ENCODE measurements around the gene IL1R1. TPM values are rescaled to one million over a fixed set of nuclear protein-coding genes. Genes with fewer than 3 reads are reported as not detected.

Gene IL1R1
- total and polyA plus RNA-seq, 4 donors = 97.0 to 182 (median 137) TPM

DNA sequence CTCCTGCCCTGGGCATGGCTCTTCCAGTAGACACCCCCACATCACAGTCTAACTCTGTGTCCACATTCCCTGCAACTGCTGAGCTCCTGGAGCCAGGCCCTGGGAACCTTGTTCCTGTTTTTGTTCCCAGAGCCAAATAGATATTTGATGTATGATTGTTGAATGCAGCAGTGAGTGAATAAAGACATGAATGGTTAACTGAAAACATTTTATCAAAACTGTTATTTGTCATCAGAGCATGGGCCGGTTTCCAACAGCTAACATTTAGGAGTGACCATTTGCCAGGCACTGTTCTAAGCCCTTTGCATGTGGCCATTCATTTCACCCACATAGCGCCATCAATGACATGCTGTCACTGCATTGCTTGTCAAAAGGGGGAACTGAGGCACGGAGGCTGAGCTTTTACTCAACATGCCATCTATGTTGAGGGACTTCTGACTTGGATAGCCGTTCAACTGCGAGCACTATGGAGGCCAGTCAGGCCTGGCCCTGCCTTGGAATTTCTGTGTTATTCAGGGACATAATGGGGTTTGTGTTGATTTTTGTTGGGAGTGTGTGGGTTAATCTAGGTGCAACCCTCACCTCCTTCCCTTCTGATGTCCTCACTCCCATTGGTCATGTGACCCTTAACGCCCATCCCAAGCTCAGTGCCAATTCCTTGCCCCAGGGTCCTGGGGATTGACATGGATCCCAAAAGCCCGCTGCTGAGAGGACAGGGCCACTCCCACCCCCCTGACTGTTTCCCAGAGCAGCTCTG is 12.6 kb downstream of the IL1R1 start:
- H3K4me3 ChIP-seq = no peak overlapping the region
- peak; percentile 34 to 81 (median 78) for DNase-seq
- peaks cover 18 to 38% (median 33%) of the 10 kb centered on the region in 4 donors for H3K36me3 ChIP-seq (ENCODE audit: control insufficient read depth in 4 of 4, insufficient read depth in 4 of 4, low read length in 4 of 4)
- no peaks in the 10 kb centered on the region for H3K9me3 ChIP-seq (ENCODE audit: control insufficient read depth in 4 of 4, insufficient read depth in 3 of 4, low read length in 3 of 4)
- TF ChIP-seq, protein P1, sequence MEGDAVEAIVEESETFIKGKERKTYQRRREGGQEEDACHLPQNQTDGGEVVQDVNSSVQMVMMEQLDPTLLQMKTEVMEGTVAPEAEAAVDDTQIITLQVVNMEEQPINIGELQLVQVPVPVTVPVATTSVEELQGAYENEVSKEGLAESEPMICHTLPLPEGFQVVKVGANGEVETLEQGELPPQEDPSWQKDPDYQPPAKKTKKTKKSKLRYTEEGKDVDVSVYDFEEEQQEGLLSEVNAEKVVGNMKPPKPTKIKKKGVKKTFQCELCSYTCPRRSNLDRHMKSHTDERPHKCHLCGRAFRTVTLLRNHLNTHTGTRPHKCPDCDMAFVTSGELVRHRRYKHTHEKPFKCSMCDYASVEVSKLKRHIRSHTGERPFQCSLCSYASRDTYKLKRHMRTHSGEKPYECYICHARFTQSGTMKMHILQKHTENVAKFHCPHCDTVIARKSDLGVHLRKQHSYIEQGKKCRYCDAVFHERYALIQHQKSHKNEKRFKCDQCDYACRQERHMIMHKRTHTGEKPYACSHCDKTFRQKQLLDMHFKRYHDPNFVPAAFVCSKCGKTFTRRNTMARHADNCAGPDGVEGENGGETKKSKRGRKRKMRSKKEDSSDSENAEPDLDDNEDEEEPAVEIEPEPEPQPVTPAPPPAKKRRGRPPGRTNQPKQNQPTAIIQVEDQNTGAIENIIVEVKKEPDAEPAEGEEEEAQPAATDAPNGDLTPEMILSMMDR (IDR thresholded peaks at IDR 0.05; ENCODE audit: control extremely low read depth, extremely low read depth) = no peak
- WGBS, 2 donors = 69 to 77% methylated on average over 7 of the region's 7 CpGs
- no peak overlapping the region for H3K9ac ChIP-seq (ENCODE audit: insufficient read depth in 1 of 2, low read length in 2 of 2)
- peaks cover 6 to 60% (median 26%) of the 10 kb centered on the region in 5 donors for H3K4me1 ChIP-seq (ENCODE audit: control insufficient read depth in 5 of 5, insufficient read depth in 5 of 5, low read length in 5 of 5)
- peak overlapping the region in 1 of 2 donors; percentile 78 for H3K27ac ChIP-seq (ENCODE audit: low read depth in 1 of 2, low read length in 1 of 2)
- no peaks in the 10 kb centered on the region for H3K27me3 ChIP-seq (ENCODE audit: control insufficient read depth in 3 of 3, insufficient read depth in 3 of 3, low read length in 2 of 3)
- no peak for ATAC-seq (ENCODE audit: insufficient read depth, low FRiP score)

- DNase-seq (peak; percentile 88 to 99 (median 98)), ATAC-seq (ENCODE audit: insufficient read depth, low FRiP score) (peak; percentile 51)
- Histone ChIP-seq H3K4me3 (no peak overlapping the region), H3K27ac (ENCODE audit: low read depth in 1 of 2, low read length in 1 of 2) (peak overlapping the region in 1 of 2 donors; percentile 78), H3K36me3 (ENCODE audit: control insufficient read depth in 4 of 4, insufficient read depth in 4 of 4, low read length in 4 of 4) (peaks cover 18 to 44% (median 38%) of the 10 kb centered on the region in 4 donors), H3K9ac (ENCODE audit: insufficient read depth in 1 of 2, low read length in 2 of 2) (peak overlapping the region in 1 of 2 donors; percentile 19), H3K27me3 (ENCODE audit: control insufficient read depth in 3 of 3, insufficient read depth in 3 of 3, low read length in 2 of 3) (no peaks in the 10 kb centered on the region), H3K9me3 (ENCODE audit: control insufficient read depth in 4 of 4, insufficient read depth in 3 of 4, low read length in 3 of 4) (no peaks in the 10 kb centered on the region), H3K4me1 (ENCODE audit: control insufficient read depth in 5 of 5, insufficient read depth in 5 of 5, low read length in 5 of 5) (peaks cover 0 to 57% (median 27%) of the 10 kb centered on the region in 5 donors)
- TF ChIP-seq, protein P1 (IDR thresholded peaks at IDR 0.05; ENCODE audit: control extremely low read depth, extremely low read depth) = no peak
- 37 to 42% methylated on average over 6 of the region's 6 CpGs for WGBS, 2 donors
Observed at GRCh38 chr2:102155703-102156515, 13.4 kb downstream of the IL1R1 start.

DNA sequence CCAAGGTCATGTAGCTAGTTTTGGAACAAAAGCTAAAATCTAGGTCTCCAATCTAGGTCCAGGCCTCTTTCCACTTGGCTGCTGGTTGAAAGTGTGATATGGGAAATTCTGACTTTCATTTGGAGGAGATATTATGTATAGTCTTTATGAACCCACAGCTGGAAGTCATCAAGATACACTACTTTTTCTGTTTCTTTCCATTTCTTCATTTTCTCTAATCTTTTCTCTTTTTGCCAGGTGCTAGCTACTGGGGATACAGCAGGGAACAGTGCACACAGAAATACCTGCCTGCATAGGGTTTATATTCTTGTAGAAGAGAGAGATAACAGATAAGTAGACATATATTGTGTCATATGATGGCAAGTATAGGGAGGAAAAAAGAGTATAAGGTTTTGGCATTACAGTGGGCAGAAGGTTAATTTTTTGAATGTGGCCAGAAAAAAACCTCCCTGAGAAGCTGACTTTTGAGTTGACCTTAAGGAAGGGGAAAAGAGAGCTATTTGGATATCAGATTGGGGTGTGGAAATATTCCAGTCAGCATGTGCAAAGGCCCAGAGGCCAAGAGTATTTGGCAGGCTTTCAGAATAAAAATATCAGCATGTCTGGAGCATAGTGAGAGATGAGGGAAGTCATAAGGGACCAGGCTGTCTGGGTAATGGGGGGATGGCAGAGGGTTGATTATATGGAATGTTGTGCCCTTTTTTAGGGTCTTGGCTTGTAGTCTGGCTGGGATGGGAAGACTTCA is 15.6 kb downstream of the IL1R1 start:
- no peaks in the 10 kb centered on the region for H3K27me3 ChIP-seq (ENCODE audit: control insufficient read depth in 3 of 3, insufficient read depth in 3 of 3, low read length in 2 of 3)
- H3K36me3 ChIP-seq (ENCODE audit: control insufficient read depth in 4 of 4, insufficient read depth in 4 of 4, low read length in 4 of 4) = peaks cover 18 to 45% (median 40%) of the 10 kb centered on the region in 4 donors
- H3K9ac ChIP-seq (ENCODE audit: insufficient read depth in 1 of 2, low read length in 2 of 2) = no peak overlapping the region
- TF ChIP-seq, protein P1 (IDR thresholded peaks at IDR 0.05; ENCODE audit: control extremely low read depth, extremely low read depth) = no peak
- H3K9me3 ChIP-seq (ENCODE audit: control insufficient read depth in 4 of 4, insufficient read depth in 3 of 4, low read length in 3 of 4) = no peaks in the 10 kb centered on the region
- DNase-seq = peak in 2 of 3 donors; percentile 61 to 76
- ATAC-seq (ENCODE audit: insufficient read depth, low FRiP score) = no peak
- H3K4me3 ChIP-seq = no peak overlapping the region
- no peak overlapping the region for H3K27ac ChIP-seq (ENCODE audit: low read depth in 1 of 2, low read length in 1 of 2)
- peaks cover 0 to 47% (median 20%) of the 10 kb centered on the region in 5 donors for H3K4me1 ChIP-seq (ENCODE audit: control insufficient read depth in 5 of 5, insufficient read depth in 5 of 5, low read length in 5 of 5)
